Measurements from ENCODE around the gene DENND2D.
A peak's percentile ranks its signal among the peaks of the same experiment; 100 is the strongest.

The DENND2D gene

DNA sequence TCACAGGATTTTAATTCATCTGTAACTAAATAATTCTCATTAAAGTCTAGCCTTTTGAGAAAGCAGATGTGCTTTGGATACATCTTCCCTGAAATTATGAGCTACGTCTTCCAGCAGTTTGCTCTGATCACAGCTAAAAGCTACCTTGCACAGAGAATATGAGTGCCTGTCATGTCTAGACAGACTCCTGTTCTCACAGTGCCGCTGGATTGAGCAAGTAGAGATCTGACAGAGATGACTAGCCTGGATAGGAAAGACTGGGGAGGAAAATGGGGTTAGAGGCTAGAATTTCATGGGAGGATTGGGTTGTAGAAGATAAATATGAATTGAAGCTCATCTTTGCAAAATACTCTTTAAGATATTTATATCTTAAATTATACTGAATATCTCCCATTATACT, 36.3 kb downstream of the DENND2D start:
- DNase-seq = no peak

- no peak for DNase-seq
These were observed 37.1 kb downstream of the DENND2D start for GRCh38 chr1:111163363-111163762.

- no peak for DNase-seq
These were observed 38.0 kb downstream of the DENND2D start for GRCh38 chr1:111162488-111162880.

- DNase-seq = no peak
These were observed 38.5 kb downstream of the DENND2D start for GRCh38 chr1:111161843-111162487.

DNA sequence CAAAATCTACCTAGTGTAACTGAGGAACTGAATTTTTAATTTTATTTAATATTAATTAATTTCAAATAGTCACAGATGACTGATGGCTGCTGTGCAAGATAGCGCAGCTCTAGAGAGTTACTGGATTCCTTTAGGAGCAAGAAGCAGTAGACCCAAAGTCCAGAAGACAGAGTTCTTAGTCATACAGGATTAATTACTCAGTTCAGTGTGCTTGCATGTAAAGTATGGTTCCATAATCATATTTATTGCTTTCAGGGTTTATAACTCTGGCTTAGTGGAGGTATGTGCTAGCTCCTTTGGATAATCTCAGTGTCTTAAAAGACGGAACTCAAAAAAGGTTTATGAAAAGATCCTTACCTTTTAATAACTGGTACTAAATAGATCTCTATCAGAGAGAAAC, 43.0 kb downstream of the DENND2D start:
- no peak for DNase-seq

DNA sequence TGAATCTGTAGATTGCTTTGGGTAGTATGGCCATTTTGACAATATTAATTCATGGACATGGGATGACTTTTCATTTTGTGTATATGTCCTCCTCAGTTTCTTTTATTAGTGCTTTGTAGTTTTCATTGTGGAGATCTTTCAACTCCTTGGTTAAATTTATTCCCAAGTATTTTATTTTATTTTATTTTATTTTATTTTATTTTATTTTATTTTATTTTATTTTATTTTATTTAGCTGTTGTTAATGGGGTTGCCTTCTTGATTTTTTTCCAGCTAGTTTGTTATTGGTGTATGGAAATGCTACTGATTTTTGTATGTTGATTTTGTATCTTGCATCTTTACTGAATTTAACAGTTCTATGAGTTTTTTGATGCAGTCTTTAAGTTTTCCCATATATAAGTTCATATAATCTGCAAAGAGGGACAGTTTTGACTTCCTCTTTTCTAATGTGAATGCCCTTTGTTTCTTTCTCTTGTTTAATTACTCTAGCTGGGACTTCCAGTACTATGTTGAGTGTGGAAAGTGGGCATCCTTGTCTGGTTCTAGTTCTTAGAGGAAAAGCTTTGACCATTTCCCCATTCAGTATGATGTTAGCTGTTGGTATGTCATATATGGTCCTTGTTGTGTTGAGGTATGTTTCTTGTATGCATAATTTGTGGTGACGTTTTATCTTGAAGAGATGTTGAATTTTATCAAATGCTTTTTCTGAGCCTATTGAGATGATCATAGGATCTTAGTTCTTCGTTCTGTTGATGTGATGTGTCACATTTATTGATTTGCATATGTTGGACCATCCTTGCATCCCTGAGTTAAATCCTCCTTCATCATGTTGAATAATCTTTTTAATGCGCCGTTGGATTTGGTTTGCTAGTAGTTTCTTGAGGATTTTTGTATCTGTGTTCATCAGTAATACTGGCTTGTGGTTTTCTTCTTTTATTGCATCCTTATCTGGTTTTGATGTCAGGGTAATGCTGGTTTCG, 46.1 kb downstream of the DENND2D start:
- no peak for DNase-seq

DNA sequence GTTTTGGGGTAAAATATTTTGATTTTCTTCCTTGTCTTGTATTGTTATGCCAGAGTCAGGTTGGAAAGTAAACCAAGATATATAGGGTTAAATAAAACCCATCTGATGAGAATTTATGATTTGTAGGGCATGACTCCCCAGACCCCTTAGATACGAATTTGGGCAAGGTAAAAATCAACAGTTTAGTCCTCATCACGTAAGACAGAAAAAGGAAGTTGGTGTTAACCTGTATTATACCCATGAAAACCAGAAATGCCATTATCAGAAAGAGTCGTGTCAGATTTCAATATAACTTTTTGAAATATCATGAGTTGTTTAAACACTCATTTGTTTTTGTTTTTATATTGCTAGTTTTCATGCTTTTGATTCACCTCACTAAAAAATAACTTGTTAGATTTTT, 48.6 kb downstream of the DENND2D start:
- DNase-seq = no peak

DNA sequence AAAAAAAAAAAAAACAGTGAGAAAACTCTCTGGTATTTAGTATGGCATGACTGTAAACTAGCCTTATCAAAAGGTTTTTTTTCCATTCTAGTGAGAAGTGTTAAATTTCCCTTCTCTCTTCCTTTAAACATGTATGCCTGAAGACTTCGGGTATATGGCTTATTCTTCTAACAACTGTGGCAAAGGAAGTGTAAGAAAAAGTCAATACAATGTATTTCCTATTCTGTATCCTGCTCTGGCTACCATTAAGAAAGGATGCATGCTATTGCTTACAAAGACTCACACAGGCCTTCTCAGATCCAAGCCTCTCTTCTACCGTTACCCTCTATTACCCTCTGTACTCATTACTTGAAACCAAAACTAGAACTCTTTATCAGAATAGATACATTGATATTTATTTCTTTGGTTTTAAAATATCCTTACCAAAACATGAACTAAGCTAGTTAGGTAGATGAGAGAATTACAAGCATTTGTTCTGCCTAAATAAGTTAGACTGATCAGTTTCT, 52.0 kb downstream of the DENND2D start:
- DNase-seq = no peak

DNA sequence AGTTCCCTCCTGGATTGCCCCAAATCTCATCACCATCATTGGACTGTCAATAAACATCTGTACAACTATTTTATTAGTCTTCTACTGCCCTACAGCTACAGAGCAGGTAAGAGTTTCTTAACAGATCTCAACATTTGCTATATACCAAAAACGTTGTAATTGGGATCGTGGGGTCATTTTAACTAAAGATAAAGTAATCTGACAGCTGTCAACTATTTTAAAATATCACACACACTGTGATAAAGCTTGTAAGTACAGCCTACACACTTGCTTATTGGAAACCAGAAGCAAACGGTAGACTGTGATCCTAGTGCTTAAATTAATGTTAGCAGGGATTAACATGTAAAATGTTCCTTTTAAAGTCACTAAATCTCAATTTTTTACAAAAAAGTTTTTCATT, 52.5 kb downstream of the DENND2D start:
- DNase-seq = no peak

DNA sequence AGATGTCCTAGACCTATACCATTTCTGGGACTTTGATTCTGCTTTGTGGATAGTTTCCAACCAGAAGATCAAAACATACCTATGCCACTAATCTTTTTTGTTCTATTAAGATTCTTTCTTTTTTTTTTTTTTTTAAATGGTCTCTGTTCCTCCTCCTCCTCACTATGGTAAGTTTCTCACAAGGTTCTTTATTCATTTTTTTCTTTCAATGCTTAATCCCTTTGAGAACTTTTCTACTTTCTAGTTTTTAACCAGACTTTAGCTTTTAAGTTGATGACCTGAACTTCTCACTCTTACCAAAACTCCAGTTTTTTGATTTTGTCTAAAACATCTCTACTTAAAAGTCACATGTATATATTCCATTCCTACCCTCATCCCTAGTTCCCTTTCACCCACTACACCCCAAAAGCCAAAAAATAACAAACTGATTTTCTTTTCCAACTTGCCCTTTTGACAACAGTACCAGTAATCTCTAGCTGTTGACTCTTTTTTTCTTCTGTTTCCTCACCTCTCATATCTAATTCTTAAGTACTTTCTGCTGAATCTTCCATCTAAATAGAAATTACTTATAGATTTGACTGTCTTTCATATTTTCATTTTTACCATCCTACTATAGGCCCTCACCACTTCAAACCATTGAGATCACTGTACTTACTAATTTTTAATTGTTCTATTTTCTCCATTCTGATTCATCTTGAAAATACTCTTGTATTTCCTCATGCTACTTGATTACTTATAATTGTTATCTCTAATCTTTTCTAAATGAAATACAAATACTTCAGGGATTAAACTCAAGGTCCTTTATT, 54.3 kb downstream of the DENND2D start:
- no peak for DNase-seq

- DNase-seq = no peak
These were observed 54.9 kb downstream of the DENND2D start for GRCh38 chr1:111145542-111145941.

DNA sequence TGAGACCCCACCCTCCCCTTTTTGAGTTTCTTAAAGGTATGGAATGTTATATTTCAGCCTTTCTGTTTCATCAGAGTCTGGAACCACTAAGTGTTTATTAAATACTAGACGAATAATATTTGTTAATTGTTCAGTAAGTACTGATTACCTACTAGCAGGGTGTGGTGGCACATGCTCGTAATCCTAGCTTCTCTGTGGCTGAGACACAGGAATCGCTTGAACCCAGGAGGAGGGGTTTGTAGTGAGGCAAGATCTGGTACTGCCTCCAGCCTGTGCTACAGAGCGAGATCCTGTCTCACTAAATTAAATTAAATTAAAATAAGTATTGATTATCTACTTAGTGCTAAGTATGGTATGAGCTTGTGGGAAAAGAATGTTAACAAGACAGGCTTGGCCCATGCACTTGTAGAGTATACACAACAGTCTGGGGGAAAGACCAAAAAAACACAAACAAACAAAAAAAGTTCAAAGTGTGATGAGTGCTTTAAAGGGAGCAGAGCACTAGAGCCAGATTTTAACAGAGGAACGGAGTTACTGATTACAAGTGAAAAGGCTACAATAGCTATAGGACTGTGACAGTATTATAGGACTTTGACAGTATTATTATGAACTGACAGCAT, 58.0 kb downstream of the DENND2D start:
- no peak for DNase-seq

DNA sequence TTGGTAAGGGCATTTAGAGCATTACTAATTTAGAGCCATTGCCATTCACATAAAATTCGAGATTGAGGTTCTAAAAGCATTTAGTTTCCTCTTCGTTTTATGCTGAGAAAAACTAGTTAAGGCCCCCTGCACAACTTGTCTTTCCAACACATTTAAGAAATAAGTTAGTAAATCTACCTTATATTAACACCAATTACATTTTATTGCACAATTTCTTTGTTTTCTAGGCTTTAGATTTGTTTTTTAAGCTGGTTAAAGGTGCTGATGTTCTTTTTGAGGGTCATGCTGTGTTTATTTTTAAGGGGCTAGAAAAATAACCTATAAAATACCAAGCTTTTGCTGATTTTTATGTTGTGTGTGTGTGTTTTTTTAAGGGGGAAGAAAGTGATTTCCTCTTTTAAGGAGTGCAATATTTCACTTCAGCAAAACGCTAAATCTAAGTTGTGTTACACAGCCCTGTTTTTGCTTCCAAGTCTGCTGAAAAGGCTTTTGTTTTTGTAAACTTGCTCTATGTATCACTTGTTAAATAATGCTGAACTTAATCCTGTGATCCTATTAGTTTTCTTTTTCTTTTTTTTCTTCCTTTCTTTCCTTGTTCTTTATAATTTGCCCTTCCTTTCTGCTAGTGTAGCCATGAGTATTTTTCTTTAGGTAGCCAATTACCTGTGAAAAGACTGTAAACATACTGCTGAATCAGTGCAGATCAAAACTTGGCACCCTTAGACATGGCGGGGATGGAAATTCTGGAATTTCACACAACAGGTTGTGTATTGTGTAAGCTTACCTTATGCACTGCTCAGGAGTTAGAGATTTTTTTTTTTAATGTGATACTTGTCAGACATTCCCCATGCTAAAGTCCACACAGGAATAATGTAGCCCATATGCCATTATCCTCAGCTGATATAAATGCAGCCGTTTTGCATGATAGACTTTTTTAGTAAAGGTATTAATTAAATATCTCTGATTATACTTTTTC, 58.9 kb downstream of the DENND2D start:
- DNase-seq = no peak

DNA sequence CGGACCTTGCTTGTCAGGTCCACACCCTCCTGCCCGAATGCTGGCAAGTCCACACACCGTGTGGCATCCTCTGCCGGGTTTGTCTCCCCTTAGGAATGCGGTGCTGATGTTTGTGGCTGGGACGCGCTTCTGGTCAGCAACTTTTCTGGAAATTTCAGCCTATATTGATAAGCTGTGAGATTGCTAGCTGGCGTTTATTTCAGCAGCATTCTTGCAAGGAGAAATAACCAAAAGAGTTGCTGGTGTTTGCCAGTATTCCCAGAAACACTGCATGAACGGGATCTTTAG, 59.8 kb downstream of the DENND2D start:
- DNase-seq = peak; percentile 47

DNA sequence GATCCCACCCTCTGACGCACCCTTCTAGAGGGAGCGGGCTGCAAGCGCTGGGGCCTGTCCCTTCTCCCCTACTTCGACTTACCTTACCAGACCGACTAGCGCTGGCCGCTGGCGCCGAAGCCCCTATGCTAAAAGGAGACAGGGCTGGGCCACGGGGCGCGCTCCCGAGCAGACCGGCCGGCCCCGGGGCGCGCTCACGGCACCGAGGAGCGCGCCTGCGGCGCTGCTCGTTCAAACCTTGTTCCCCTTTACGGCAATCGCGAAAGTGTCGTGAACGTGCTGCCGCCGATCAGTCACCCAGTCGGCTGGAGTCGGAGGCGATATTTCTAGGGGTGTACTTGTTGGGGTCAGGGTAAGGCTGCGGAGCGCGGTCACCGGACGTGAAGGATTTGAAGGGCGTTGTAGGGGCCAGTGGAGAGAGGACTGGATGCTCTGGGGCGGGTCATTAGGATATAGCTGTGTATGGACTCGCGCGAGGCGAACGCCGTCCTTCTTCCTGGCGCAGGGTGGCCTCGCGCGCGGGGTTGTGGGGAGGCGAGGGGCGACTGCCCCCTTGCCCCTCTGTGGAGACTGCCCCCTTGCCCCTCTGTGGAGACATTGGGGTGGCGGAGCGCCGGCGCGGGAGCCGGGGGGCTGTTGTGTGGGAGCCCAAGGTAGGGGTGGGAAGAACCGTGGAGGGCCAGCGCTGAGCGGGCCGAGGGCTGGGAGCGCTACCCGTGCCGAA, 60.3 kb downstream of the DENND2D start, which contains the start of the genes CEPT1 and DRAM2:
Gene CEPT1 (plus strand): TSS at position 268 of the 724 bp plus-strand sequence. CDS start 7,492 bp downstream, outside the sequence.
Gene DRAM2 (minus strand): TSS at position 138 of the 724 bp plus-strand sequence. CDS start 8,539 bp downstream, outside the sequence.
- DNase-seq = peak; percentile 88

DNA sequence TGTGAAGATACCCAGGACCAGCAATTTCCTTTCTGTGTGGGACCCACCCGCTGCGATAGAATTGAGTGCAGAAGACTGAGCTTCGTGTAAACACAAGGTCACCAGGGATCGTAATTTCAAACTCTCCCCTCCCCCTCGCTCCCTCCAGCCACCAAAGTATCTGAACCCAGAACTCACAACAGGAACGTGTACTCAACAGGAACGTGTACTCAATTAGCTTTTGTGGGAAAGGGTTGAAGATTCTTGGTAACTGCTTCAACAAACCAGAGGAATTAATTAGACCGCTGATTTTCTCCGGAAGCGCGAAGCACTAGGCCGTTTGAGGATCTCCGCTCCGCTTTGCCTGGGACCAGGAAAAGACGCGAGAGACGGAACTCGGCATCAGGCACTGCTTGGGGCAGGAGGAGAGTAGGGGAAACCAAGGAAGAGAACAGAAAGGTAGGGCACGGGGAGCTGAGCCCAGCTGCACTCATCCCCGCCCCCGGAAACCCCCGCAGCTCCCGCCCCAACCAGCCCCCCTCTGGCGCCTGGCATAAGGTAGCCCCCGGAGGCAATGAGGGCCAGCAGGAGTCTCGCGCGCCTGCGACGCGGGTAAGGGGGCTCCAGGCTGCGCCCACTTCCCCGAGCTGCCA, 61.0 kb downstream of the DENND2D start:
- peak; percentile 76 for DNase-seq

Measured in T1000 (cell line).